Iris pigment epithelial cell (primary cell): Measurements from ENCODE around the gene SPOCK2.
"Not testable (repeated sequence)": the region's sequence is repeated elsewhere in the genome, so short reads cannot be mapped to it uniquely, and the experiment has no call there.

Source experiments
- DNase-seq: peaks from one replicate; pipeline ENCODE4 v3.0.0-alpha.2; 2011; ENCODE audit warnings: low read depth

The SPOCK2 gene

DNA sequence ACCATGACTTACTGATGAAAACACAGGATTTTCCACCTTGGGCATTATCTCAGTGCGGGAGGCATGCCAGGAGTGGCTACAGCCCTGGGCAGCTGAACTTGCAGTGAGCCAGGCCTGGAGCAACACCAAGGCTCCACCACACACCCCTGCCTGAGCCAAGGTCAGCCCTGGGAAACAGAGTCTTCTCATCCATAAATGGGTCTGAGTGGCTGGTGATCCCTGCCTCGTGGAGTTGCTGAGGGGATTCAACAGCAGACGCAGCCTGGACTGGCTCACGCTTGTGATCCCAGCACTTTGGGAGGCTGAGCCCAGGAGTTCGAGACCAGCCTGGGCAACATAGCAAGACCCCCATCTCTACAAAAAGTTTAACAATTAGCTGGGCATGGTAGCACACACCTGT is 32.2 kb downstream of the SPOCK2 start:
- no peak for DNase-seq

- DNase-seq: no peak
These were observed 34.7 kb downstream of the SPOCK2 start for GRCh38 chr10:72053690-72054089.

DNA sequence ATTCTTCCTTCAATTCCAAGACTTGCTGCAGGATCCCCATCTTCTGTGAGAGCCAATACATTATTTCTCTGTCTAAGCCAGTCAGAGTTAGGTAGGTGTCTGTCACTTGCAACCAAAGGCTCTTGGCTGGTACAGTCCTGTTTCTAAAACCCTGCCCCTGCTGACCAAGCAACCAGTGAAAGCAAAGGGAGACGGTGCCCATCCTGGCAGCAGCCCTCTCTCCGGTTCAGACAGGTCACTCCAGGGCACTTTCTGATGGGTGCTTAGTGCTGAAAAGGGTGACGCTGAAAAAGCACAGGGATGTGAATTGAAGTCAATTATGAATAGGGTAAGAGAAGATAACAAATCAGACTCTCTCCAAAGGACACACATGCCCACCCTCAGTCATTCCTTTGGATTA is 37.5 kb downstream of the SPOCK2 start:
- no peak for DNase-seq

- peak; percentile 56 for DNase-seq
These were observed 38.2 kb downstream of the SPOCK2 start for GRCh38 chr10:72049969-72050781.

DNA sequence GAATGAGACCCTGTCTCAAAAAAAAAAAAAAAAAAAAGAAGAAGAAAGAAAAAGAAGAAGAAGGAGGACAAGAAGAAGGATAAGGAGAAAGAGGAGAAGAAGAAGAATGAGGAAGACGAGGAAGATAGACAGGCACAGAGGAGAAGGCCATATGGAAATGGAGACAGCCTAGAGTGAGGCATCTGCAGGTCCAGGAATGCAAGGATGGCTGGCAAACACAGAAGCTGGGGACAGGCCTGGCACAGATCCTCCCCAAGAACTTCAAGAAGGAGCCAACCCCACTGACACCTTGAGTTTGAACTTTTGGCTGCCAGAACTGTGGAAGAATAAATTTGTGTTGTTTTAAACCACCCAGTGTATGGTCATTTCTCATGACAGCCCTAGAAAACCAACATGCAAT is 38.9 kb downstream of the SPOCK2 start:
- DNase-seq: no peak

- peak; percentile 86 for DNase-seq
These were observed 39.8 kb downstream of the SPOCK2 start for GRCh38 chr10:72048450-72049124.

DNA sequence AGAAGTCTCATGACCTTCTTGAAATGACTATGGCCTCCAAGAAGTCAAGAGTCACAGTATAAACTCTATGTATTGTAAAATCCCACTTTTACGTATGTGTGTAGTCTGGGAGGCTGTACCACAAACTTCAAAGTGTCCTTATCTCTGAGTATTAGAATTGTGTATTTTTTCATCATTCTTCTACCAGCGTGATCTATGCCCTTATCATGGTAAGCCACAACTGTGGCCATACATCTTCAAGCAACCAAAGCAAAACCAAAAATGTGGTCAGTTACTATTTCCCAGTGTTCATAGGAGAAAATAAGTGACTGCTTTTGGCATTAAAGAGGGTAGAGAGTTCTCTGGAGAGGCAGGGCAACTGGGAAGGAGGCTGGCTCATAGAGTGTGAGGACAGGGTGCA is 42.8 kb downstream of the SPOCK2 start:
- peak; percentile 26 for DNase-seq

DNA sequence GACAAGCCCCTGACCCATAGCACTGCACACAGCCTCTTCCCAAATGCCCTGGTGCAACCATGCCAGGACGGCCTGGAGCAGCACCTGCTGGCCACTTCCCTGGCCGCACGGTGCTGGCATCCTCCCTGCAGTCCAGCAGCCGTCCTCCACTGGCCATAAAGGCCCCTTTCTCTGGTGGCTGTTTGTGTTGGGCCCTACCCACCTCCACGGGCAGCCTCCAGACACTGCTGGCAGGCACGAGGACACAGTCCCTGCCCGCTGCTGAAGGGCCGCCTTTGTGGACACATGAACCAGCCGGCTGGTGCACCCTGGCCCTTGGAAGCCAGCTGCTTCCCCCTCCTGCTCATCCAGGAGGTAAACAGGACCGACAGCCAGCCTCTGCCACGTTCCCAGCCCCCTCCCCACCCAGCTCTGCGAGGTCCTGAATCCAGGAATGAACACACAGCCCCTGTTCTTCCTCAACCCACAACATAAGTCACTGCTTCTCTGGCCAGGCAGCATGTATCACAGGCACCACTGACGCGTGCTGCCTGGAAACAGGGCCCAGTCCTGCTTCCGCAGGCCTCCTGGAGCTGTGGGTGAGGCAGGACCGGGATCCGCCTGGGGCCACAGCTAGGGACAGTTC is 43.8 kb downstream of the SPOCK2 start:
- no peak for DNase-seq

- DNase-seq: no peak
These were observed 45.1 kb downstream of the SPOCK2 start for GRCh38 chr10:72043016-72043834.

- DNase-seq: no peak
These were observed 46.9 kb downstream of the SPOCK2 start for GRCh38 chr10:72041491-72041890.

DNA sequence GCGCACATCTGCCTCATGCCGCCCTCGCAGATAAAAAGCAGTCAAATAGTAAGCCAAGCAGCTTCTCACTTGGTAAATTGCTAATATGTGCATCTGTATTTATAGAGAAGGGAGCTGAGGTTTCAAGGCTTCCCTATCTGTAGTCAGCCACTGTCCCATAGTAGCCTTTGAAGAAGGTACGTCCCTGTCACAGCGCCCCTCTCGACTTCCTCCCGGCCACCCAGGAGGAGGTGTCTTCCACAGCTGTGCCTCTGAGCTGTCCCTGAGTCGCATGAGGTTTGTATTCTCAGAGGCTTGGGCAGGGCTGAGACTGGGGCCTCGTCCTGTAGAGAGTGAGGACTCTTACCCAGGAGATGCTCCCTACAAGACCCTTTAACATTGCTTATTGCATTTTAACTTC is 49.0 kb downstream of the SPOCK2 start:
- no peak for DNase-seq

DNA sequence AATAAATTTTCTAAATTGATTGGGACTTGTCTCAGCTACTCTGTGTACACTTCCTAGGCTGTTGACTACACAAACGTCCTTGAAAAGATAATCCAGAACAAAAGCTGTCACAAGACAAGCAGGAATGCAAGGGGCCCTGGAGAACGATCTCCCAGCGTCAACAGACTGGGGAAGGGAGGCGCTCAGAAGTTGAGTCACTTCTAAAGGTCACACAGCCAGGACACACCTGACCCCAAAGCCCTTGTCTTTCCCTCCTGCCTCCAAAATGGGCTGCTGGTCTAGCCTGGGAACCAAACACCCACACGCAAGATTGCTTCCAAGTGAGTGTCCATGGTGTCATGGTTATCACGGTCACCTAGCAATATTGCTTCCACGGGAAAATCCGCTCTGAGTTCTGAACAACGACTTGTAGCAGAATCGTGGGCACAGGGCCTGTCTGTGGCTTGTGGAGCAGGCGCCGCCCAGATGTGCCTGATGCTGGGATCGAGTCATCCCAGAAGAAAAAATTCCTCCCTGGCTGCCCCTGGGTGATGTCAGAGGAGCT is 49.8 kb downstream of the SPOCK2 start:
- no peak for DNase-seq

- no peak for DNase-seq
These were observed 50.5 kb downstream of the SPOCK2 start for GRCh38 chr10:72037811-72038210.

DNA sequence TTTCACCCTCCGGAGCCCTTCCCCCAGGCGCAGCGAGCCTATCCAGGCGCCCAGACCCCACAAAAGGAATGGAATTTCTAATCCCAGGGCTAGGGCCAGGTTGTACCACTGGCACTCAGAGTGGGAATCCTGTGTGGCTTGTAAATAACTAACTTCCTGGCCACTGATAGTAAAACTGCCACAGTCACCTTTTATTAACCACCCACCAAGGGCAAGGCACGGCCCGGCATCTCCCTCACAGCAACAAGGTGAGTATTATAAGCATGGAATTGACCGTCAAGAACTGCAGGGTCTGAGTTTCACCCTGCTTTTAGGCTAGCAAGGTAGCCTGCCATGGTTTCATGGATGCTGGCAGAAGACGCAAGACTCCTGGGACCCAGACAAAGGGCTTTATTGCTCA is 51.1 kb downstream of the SPOCK2 start:
- no peak for DNase-seq

DNA sequence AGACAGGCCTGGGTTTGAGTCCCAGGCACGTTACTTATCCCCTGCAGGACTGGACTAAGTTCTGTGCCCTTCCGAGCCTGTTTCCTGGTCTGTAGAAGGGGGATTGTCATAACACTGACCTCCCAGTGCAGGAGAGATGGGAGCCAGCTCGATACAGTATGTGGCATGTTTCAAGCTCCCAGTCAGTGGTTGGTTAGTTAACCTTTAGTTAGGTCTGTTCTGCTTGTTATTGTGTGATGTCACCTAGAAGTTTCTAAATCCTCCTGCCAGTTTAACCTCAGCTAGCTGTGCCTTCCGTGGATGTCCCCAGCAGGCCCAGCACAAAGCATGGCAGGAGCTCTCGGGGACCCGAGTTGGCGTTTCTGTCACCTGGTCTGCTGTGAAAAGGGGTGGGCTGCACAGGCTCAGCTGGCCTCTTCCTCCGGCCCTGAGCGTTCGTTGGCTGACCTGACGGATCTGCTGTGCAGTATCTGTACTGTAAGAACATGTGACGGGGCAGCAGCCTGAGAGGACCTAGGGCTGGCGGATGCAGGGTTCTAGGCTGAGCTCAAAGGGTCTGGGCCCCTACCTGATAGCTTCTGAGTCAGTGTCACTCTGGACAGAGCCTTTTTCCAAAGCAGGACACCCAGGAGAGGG is 53.0 kb downstream of the SPOCK2 start:
- DNase-seq: no peak

- no peak for DNase-seq
These were observed 53.6 kb downstream of the SPOCK2 start for GRCh38 chr10:72034761-72035160.

- no peak for DNase-seq
These were observed 54.3 kb downstream of the SPOCK2 start for GRCh38 chr10:72034040-72034499.

GRCh38 chr10:72032409-72033162 is 55.8 kb downstream of the SPOCK2 start:
- not testable (repeated sequence) for DNase-seq

- no peak for DNase-seq
These were observed 56.6 kb downstream of the SPOCK2 start for GRCh38 chr10:72031706-72032105.

DNA sequence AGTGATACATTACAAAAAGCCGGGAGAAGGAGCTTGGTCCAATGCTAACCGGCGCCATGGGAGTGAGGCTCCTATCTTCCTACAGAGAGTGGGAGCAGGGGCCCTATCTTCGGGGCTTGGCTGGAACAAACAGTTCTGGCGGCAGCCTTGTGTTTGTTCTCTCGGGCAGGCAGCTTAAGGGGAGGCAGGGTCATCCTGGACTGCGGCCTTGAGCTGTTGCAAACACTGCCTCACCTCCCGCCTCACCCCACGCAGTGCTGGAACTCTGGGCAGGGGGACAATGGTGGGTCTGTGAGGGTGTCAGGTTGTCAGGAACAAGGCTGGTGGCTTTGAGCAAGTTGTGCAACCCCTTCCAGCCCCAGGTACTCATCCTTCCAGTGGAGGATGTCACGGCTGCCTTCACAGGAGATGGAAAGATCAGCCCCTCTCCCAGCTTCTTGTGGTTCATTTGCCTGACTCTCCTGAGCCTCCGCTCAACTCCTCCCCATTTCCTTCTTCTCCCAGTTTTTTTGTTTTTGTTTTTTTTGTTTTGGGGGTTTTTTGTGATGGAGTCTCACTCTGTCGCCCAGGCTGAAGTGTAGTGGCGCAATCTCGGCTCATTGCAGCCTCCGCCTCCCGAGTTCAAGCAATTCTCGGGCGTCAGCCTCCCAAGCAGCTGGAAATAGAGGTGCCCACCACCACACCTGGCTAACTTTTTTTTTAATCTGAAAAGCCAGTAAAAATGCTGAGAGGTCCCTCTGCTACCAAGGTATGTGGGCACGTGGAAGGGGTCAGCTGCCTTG is 57.4 kb downstream of the SPOCK2 start:
- peak; percentile 41 for DNase-seq
